Smooth muscle cell (in vitro differentiated cells): Measurements from ENCODE around the gene IGFL4. TPM values are rescaled to one million over a fixed set of nuclear protein-coding genes. Genes with fewer than 3 reads are reported as not detected.

Source experiments
- DNase-seq: peaks from one replicate; lab custom pipeline; 2025; ENCODE audit not compliant: unreplicated experiment; lab: John Stamatoyannopoulos, UW
- H2AFZ ChIP-seq: fragments of 200-600 bp; sonication (generic); 2 replicates; pipeline ENCODE4 v1.6.0; 2016; ENCODE audit warnings: antibody characterized with exemption, low read depth, mild to moderate bottlenecking
- H3F3A ChIP-seq: fragments of 200-600 bp; sonication (generic); 2 replicates; pipeline ENCODE4 v1.6.0; 2017; ENCODE audit warnings: antibody characterized with exemption, low read depth
- H3K27ac ChIP-seq: fragments of 200-600 bp; sonication (generic); 2 replicates; pipeline ENCODE4 v1.5.1; 2016; ENCODE audit warnings: low read depth, mild to moderate bottlenecking
- H3K27me3 ChIP-seq: fragments of 200-600 bp; sonication (generic); 2 replicates; pipeline ENCODE4 v1.6.1; 2016; ENCODE audit warnings: low read depth, mild to moderate bottlenecking
- H3K36me3 ChIP-seq: fragments of 200-600 bp; sonication (generic); 2 replicates; pipeline ENCODE4 v1.5.1; 2016; ENCODE audit warnings: low read depth
- H3K4me1 ChIP-seq: fragments of 200-600 bp; sonication (generic); 2 replicates; pipeline ENCODE4 v1.5.1; 2016; ENCODE audit warnings: low read depth
- H3K4me2 ChIP-seq: fragments of 200-600 bp; sonication (generic); 2 replicates; pipeline ENCODE4 v1.6.0; 2016; ENCODE audit warnings: mild to moderate bottlenecking
- H3K4me3 ChIP-seq: fragments of 200-600 bp; sonication (generic); 2 replicates; pipeline ENCODE4 v1.5.1; 2016; ENCODE audit warnings: mild to moderate bottlenecking
- H3K79me2 ChIP-seq: fragments of 200-600 bp; sonication (generic); 2 replicates; pipeline ENCODE4 v1.6.0; 2016; ENCODE audit warnings: low read depth, mild to moderate bottlenecking
- H3K9ac ChIP-seq: fragments of 200-600 bp; sonication (generic); 2 replicates; pipeline ENCODE4 v1.6.0; 2016; ENCODE audit warnings: low read depth
- H3K9me3 ChIP-seq: fragments of 200-600 bp; sonication (generic); replicated peaks from 2 replicates; pipeline ENCODE4 v1.5.1; 2016; ENCODE audit warnings: low read depth
- H4K20me1 ChIP-seq: fragments of 200-600 bp; sonication (generic); 2 replicates; pipeline ENCODE4 v1.6.0; 2016; ENCODE audit warnings: low read depth
- CTCF ChIP-seq: fragments of 200-600 bp; sonication (generic); IDR thresholded peaks from 2 replicates; pipeline ENCODE4 v1.5.1; 2017; ENCODE audit warnings: borderline replicate concordance, mild to moderate bottlenecking, antibody characterized with exemption; ENCODE audit not compliant: insufficient read depth, poor library complexity, severe bottlenecking
- WGBS: methylation state at CpG from one replicate; pipeline ENCODE4 v1.1.7; 2016; ENCODE audit warnings: low lambda C conversion rate; 5-methylcytosine and 5-hydroxymethylcytosine counted together
- polyA plus RNA-seq: library from polyadenylated mRNA; unstranded; fragments of >200 nt; fragmentation: Nextera tagmentation; extraction: Ambion mirVana; gene quantifications from 2 replicates; pipeline ENCODE4 v1.2.1, GENCODE V29; 2016
- total RNA-seq: library from RNA; depleted of rRNA; stranded (reverse); fragments of >200 nt; gene quantifications from 2 replicates; pipeline ENCODE4 v1.2.3, GENCODE V29; 2014

The IGFL4 gene
- total and polyA plus RNA-seq, 2 experiments from 2014 or later: 0.45 TPM; not detected in 1

- H3F3A ChIP-seq: no peaks in the 10 kb centered on the region
- H3K27ac ChIP-seq: no peak overlapping the region
- H3K79me2 ChIP-seq: no peaks in the 10 kb centered on the region
- H2AFZ ChIP-seq: no peak overlapping the region
- H3K27me3 ChIP-seq: no peaks in the 10 kb centered on the region
- no peaks in the 10 kb centered on the region for H3K9me3 ChIP-seq
- H3K4me1 ChIP-seq: no peaks in the 10 kb centered on the region
- H3K9ac ChIP-seq: no peak overlapping the region
- TF ChIP-seq CTCF: no peak
- H4K20me1 ChIP-seq: no peaks in the 10 kb centered on the region
- 95% methylated on average over 11 of the region's 11 CpGs for WGBS
- no peak for DNase-seq
- H3K36me3 ChIP-seq: no peaks in the 10 kb centered on the region
- H3K4me3 ChIP-seq: no peak overlapping the region
- no peak overlapping the region for H3K4me2 ChIP-seq
Measured at GRCh38 chr19:46023311-46023779, 17.5 kb downstream of the IGFL4 start.

- WGBS: 89% methylated on average over 47 of the region's 47 CpGs
- no peak for DNase-seq
Measured at GRCh38 chr19:46022431-46023310, 18.1 kb downstream of the IGFL4 start, which contains the start of gene PGLYRP1. Gene PGLYRP1, minus strand, starts transcription at chr19:46023053. Its CDS starts 32 bp downstream, at chr19:46023021.

GRCh38 chr19:46022061-46022430 lies 18.8 kb downstream of the IGFL4 start:
- DNase-seq: no peak
- no peak overlapping the region for H3K9ac ChIP-seq
- H3K36me3 ChIP-seq: no peaks in the 10 kb centered on the region
- no peaks in the 10 kb centered on the region for H4K20me1 ChIP-seq
- H3K4me3 ChIP-seq: no peak overlapping the region
- no peak overlapping the region for H2AFZ ChIP-seq
- no peak overlapping the region for H3K27ac ChIP-seq
- H3K4me2 ChIP-seq: no peak overlapping the region
- H3K4me1 ChIP-seq: no peaks in the 10 kb centered on the region
- H3K79me2 ChIP-seq: no peaks in the 10 kb centered on the region
- WGBS: 94% methylated on average over 12 of the region's 12 CpGs
- H3F3A ChIP-seq: no peaks in the 10 kb centered on the region
- no peaks in the 10 kb centered on the region for H3K27me3 ChIP-seq
- TF ChIP-seq CTCF: no peak
- H3K9me3 ChIP-seq: no peaks in the 10 kb centered on the region

More at GRCh38 chr19:46022431-46023310, 18.1 kb downstream of the IGFL4 start, which contains the start of gene PGLYRP1:
- Histone ChIP-seq H3K9me3 (no peaks in the 10 kb centered on the region), H3F3A (no peaks in the 10 kb centered on the region), H3K79me2 (no peaks in the 10 kb centered on the region), H3K4me1 (no peaks in the 10 kb centered on the region), H3K4me2 (no peak within 1 kb of the TSS), H4K20me1 (no peaks in the 10 kb centered on the region), H3K36me3 (no peaks in the 10 kb centered on the region), H3K4me3 (no peak within 1 kb of the TSS), H3K9ac (no peak within 1 kb of the TSS), H2AFZ (no peak within 1 kb of the TSS), H3K27me3 (no peaks in the 10 kb centered on the region), H3K27ac (no peak within 1 kb of the TSS)
- TF ChIP-seq CTCF: no peak
